HepG2 (cell line): ENCODE data around the gene TMEM95. TPM values are rescaled to one million over a fixed set of nuclear protein-coding genes. Genes with fewer than 3 reads are reported as not detected.

Experiments
- EHMT2 ChIP-seq: fragments of 200-600 bp; sonication (generic); IDR thresholded peaks from 2 replicates; pipeline ENCODE4 v1.7.0; 2017; ENCODE audit warnings: antibody characterized with exemption, low read depth, low read length, borderline replicate concordance
- EP300 ChIP-seq, 3 experiments: sonication (generic) in 1 of 3; formaldehyde crosslinking in 1 of 3; IDR thresholded peaks; 2 replicates each; pipeline versions ENCODE4 v1.5.1 to v1.6.1; 2011 to 2020; ENCODE audit warnings: low read depth in 2 of 3, low read length in 2 of 3, borderline replicate concordance in 1 of 3, improper control_type of control experiment in 1 of 3, mild to moderate bottlenecking in 1 of 3, missing genetic modification reagents in 1 of 3, moderate library complexity in 1 of 3
- KLF6 ChIP-seq: IDR thresholded peaks from 2 replicates; pipeline ENCODE4 v1.8.0; 2016; ENCODE audit warnings: missing biosample characterization, missing genetic modification reagents
- MED13 ChIP-seq: sonication (generic); formaldehyde crosslinking; IDR thresholded peaks from 2 replicates; pipeline ENCODE4 v1.5.0; 2020; ENCODE audit warnings: missing genetic modification reagents
- MEF2D ChIP-seq: sonication (generic); formaldehyde crosslinking; IDR thresholded peaks from 2 replicates; pipeline ENCODE4 v1.5.1; 2020; ENCODE audit warnings: mild to moderate bottlenecking, missing genetic modification reagents
- MTA3 ChIP-seq: sonication (generic); formaldehyde crosslinking; IDR thresholded peaks from 2 replicates; pipeline ENCODE4 v1.4.0; 2020; ENCODE audit warnings: missing genetic modification reagents
- NFE2 ChIP-seq: sonication (generic); formaldehyde crosslinking; IDR thresholded peaks from 2 replicates; pipeline ENCODE4 v1.4.0; 2020; ENCODE audit warnings: missing genetic modification reagents
- POGK ChIP-seq: sonication (generic); formaldehyde crosslinking; conservative IDR thresholded peaks from 2 replicates; pipeline ENCODE4 v1.8.0; 2022; ENCODE audit warnings: mild to moderate bottlenecking, moderate library complexity, missing genetic modification reagents
- SRY ChIP-seq: sonication (generic); formaldehyde crosslinking; IDR thresholded peaks from 2 replicates; pipeline ENCODE4 v1.8.0; 2022; ENCODE audit warnings: mild to moderate bottlenecking, missing genetic modification reagents
- ZBTB44 ChIP-seq: sonication (generic); formaldehyde crosslinking; IDR thresholded peaks from 2 replicates; pipeline ENCODE4 v1.4.0; 2020; ENCODE audit warnings: missing genetic modification reagents
- ZKSCAN5 ChIP-seq: sonication (generic); formaldehyde crosslinking; IDR thresholded peaks from 2 replicates; pipeline ENCODE4 v1.5.1; 2020; ENCODE audit warnings: mild to moderate bottlenecking, missing genetic modification reagents
- ZNF205 ChIP-seq: IDR thresholded peaks from 2 replicates; pipeline ENCODE4 v1.6.1; 2018; ENCODE audit warnings: missing biosample characterization, missing genetic modification reagents
- ZNF331 ChIP-seq: sonication (generic); formaldehyde crosslinking; IDR thresholded peaks from 2 replicates; pipeline ENCODE4 v1.4.0; 2020; ENCODE audit warnings: missing genetic modification reagents
- ZNF746 ChIP-seq: sonication (generic); formaldehyde crosslinking; IDR thresholded peaks from 2 replicates; pipeline ENCODE4 v1.8.0; 2022; ENCODE audit warnings: mild to moderate bottlenecking, missing genetic modification reagents
- polyA plus RNA-seq, 8 experiments: library from polyadenylated mRNA; depleted of rRNA in 3 of 8; stranded (reverse) in 7 of 8; unstranded in 1 of 8; fragments of >200 nt; fragmentation: Illumina TruSeq in 4 of 8; extraction: Trizol in 4 of 8; gene quantifications; 2 replicates each; pipeline versions ENCODE4 v1.2.1 to v1.2.3, GENCODE V29; 2011 to 2016; ENCODE audit warnings: low read depth in 4 of 8, missing spikeins in 1 of 8, mixed read lengths in 1 of 8; ENCODE audit not compliant: insufficient read depth in 1 of 8
- total RNA-seq, 5 experiments: library from RNA; depleted of rRNA; stranded (reverse); fragments of >200 nt; fragmentation: Illumina TruSeq; extraction: Trizol; gene quantifications; 2 replicates each; pipeline ENCODE4 v1.2.3, GENCODE V29; 2016; ENCODE audit warnings: low read depth in 1 of 5
- TF ChIP-seq, protein P1 (sequence below): sonication (generic); formaldehyde crosslinking; IDR thresholded peaks from 2 replicates; pipeline ENCODE4 v1.8.0; 2022; ENCODE audit warnings: low read depth, missing genetic modification reagents
- TF ChIP-seq, protein P2 (sequence below): sonication (generic); formaldehyde crosslinking; IDR thresholded peaks from 2 replicates; pipeline ENCODE4 v1.5.0; 2020; ENCODE audit warnings: missing genetic modification reagents
- TF ChIP-seq, protein P3 (sequence below): sonication (generic); formaldehyde crosslinking; IDR thresholded peaks from 2 replicates; pipeline ENCODE4 v1.5.1; 2020; ENCODE audit warnings: mild to moderate bottlenecking, missing genetic modification reagents, borderline replicate concordance

The TMEM95 gene
- total and polyA plus RNA-seq, 2 of the 13 experiments (the other 11 are each of a cell fraction or from before 2014, with no cell fraction given), result not detected

- TF ChIP-seq, protein P1, sequence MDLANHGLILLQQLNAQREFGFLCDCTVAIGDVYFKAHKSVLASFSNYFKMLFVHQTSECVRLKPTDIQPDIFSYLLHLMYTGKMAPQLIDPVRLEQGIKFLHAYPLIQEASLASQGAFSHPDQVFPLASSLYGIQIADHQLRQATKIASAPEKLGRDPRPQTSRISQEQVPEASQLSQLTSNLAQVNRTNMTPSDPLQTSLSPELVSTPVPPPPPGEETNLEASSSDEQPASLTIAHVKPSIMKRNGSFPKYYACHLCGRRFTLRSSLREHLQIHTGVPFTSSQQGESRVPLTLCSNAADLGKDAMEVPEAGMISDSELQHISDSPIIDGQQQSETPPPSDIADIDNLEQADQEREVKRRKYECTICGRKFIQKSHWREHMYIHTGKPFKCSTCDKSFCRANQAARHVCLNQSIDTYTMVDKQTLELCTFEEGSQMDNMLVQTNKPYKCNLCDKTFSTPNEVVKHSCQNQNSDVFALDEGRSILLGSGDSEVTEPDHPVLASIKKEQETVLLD, result no peak
- TF ChIP-seq NFE2, result no peak
- TF ChIP-seq MED13 (CRISPR knock-in tag), result no peak
- peak; percentile 44; the same call in 1 of the 2 replicates for TF ChIP-seq POGK (CRISPR knock-in tag)
- no peak for TF ChIP-seq EHMT2
- TF ChIP-seq ZBTB44 (CRISPR knock-in tag), result no peak
- TF ChIP-seq, protein P2, sequence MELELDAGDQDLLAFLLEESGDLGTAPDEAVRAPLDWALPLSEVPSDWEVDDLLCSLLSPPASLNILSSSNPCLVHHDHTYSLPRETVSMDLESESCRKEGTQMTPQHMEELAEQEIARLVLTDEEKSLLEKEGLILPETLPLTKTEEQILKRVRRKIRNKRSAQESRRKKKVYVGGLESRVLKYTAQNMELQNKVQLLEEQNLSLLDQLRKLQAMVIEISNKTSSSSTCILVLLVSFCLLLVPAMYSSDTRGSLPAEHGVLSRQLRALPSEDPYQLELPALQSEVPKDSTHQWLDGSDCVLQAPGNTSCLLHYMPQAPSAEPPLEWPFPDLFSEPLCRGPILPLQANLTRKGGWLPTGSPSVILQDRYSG (CRISPR knock-in tag), result no peak
- TF ChIP-seq ZNF205, result no peak
- 0 out of 2 replicates have a peak, but pooled peaks have one; percentile 37 for TF ChIP-seq MEF2D (CRISPR knock-in tag)
- TF ChIP-seq SRY (CRISPR knock-in tag), result no peak
- TF ChIP-seq, protein P3, sequence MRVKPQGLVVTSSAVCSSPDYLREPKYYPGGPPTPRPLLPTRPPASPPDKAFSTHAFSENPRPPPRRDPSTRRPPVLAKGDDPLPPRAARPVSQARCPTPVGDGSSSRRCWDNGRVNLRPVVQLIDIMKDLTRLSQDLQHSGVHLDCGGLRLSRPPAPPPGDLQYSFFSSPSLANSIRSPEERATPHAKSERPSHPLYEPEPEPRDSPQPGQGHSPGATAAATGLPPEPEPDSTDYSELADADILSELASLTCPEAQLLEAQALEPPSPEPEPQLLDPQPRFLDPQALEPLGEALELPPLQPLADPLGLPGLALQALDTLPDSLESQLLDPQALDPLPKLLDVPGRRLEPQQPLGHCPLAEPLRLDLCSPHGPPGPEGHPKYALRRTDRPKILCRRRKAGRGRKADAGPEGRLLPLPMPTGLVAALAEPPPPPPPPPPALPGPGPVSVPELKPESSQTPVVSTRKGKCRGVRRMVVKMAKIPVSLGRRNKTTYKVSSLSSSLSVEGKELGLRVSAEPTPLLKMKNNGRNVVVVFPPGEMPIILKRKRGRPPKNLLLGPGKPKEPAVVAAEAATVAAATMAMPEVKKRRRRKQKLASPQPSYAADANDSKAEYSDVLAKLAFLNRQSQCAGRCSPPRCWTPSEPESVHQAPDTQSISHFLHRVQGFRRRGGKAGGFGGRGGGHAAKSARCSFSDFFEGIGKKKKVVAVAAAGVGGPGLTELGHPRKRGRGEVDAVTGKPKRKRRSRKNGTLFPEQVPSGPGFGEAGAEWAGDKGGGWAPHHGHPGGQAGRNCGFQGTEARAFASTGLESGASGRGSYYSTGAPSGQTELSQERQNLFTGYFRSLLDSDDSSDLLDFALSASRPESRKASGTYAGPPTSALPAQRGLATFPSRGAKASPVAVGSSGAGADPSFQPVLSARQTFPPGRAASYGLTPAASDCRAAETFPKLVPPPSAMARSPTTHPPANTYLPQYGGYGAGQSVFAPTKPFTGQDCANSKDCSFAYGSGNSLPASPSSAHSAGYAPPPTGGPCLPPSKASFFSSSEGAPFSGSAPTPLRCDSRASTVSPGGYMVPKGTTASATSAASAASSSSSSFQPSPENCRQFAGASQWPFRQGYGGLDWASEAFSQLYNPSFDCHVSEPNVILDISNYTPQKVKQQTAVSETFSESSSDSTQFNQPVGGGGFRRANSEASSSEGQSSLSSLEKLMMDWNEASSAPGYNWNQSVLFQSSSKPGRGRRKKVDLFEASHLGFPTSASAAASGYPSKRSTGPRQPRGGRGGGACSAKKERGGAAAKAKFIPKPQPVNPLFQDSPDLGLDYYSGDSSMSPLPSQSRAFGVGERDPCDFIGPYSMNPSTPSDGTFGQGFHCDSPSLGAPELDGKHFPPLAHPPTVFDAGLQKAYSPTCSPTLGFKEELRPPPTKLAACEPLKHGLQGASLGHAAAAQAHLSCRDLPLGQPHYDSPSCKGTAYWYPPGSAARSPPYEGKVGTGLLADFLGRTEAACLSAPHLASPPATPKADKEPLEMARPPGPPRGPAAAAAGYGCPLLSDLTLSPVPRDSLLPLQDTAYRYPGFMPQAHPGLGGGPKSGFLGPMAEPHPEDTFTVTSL (CRISPR knock-in tag), result no peak; the same call in 1 of the 2 replicates
- TF ChIP-seq ZNF746 (CRISPR knock-in tag), result no peak
- TF ChIP-seq ZNF331 (CRISPR knock-in tag), result peak; percentile 39; the same call in 1 of the 2 replicates
- no peak for TF ChIP-seq KLF6 (CRISPR knock-in tag)
- no peak for TF ChIP-seq MTA3 (CRISPR knock-in tag)
- TF ChIP-seq ZKSCAN5 (CRISPR knock-in tag), result no peak
- TF ChIP-seq EP300 (IDR thresholded peaks at IDR 0.05; ENCODE audit: low read depth in 2 of 2, low read length in 2 of 2), result no peak; a peak in 1 of 4 replicates
- no peak for TF ChIP-seq EP300 (CRISPR knock-in tag; IDR thresholded peaks at IDR 0.05; ENCODE audit: borderline replicate concordance)
These were observed 48.2 kb downstream of the TMEM95 start (continued) for GRCh38 chr17:7403043-7403726.
